Left hindlimb (tissue), 1 donor: Measurements from ENCODE around the gene IL2RA.
"Not testable (repeated sequence)": the region's sequence is repeated elsewhere in the genome, so short reads cannot be mapped to it uniquely, and the experiment has no call there.

Experiments
- DNase-seq: peaks from one replicate; pipeline ENCODE4 v3.0.0-alpha.2; 2018

IL2RA gene

GRCh38 chr10:6082496-6083395 is 20.6 kb upstream of the IL2RA start:
- DNase-seq, result no peak

- DNase-seq, result no peak
These were observed 18.3 kb upstream of the IL2RA start for GRCh38 chr10:6080417-6080973.

- no peak for DNase-seq
These were observed 16.9 kb upstream of the IL2RA start for GRCh38 chr10:6079044-6079443.

GRCh38 chr10:6077071-6077675 is 15.0 kb upstream of the IL2RA start:
- no peak for DNase-seq

GRCh38 chr10:6074489-6075301 is 12.5 kb upstream of the IL2RA start:
- no peak for DNase-seq

GRCh38 chr10:6072215-6072934 is 10.2 kb upstream of the IL2RA start:
- no peak for DNase-seq

- no peak for DNase-seq
These were observed 9.3 kb upstream of the IL2RA start for GRCh38 chr10:6071181-6072175.

- DNase-seq, result no peak
These were observed 8.5 kb upstream of the IL2RA start for GRCh38 chr10:6070660-6071059.

GRCh38 chr10:6069081-6069931 is 7.1 kb upstream of the IL2RA start:
- no peak for DNase-seq

GRCh38 chr10:6068422-6068821 is 6.3 kb upstream of the IL2RA start:
- DNase-seq, result no peak

GRCh38 chr10:6068006-6068405 is 5.8 kb upstream of the IL2RA start:
- DNase-seq, result no peak

GRCh38 chr10:6067457-6067856 is 5.3 kb upstream of the IL2RA start:
- no peak for DNase-seq

- DNase-seq, result no peak
These were observed 3.7 kb upstream of the IL2RA start for GRCh38 chr10:6065835-6066234.

GRCh38 chr10:6065406-6065805 is 3.2 kb upstream of the IL2RA start:
- no peak for DNase-seq

GRCh38 chr10:6064726-6065125 is 2.6 kb upstream of the IL2RA start:
- DNase-seq, result not testable (repeated sequence)

- no peak for DNase-seq
These were observed 2.0 kb upstream of the IL2RA start for GRCh38 chr10:6064119-6064518.

GRCh38 chr10:6061056-6061455 is 1.1 kb downstream of the IL2RA start:
- no peak for DNase-seq

- no peak for DNase-seq
These were observed 2.7 kb downstream of the IL2RA start for GRCh38 chr10:6059506-6059905.

- DNase-seq, result no peak
These were observed 3.3 kb downstream of the IL2RA start for GRCh38 chr10:6058682-6059475.
